GM19043 (cell line): ENCODE results near the gene ATG16L2.
"Not testable (repeated sequence)": the region's sequence is repeated elsewhere in the genome, so short reads cannot be mapped to it uniquely, and the experiment has no call there.

Experiments used
- ATAC-seq: cut with Tn5 transposase; IDR thresholded peaks from one replicate; pipeline ENCODE4 v1.9.1; 2021; ENCODE audit warnings: low read depth; ENCODE audit not compliant: unreplicated experiment

The ATG16L2 gene

DNA sequence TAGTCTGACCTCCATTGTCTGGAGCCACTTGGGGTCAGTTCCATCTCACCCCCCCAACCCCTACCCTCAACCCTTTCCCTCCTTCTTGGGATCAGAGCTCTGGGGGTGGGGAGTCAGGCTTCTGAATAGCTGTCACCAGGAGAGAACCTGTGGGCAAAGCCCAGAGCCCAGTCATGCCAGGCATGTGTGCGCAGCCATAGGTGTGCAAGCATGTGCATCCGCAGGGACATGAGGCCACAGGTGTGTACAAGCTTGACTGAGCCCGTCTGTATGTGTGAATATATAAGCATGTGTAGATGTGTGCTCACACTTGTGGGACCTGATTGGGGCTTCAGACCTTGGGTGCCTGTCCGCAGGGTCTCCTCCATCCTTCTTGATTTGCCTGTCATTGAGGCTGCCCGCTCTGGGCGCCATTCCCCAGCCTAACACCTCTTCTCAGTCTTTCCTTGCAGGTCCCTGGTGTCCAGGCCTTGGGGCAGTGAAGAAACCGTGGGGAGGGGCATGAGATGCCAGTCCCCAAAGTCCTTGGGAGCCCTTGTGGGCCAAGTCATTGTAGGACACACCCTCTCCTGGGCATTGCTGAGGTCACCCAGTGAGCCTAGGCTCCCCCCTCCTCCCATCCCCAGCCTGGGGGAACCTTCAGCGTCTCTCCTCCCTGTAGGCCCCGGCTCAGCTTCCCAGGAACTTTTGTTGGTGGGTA lies 9.0 kb downstream of the ATG16L2 start:
- no peak for ATAC-seq

DNA sequence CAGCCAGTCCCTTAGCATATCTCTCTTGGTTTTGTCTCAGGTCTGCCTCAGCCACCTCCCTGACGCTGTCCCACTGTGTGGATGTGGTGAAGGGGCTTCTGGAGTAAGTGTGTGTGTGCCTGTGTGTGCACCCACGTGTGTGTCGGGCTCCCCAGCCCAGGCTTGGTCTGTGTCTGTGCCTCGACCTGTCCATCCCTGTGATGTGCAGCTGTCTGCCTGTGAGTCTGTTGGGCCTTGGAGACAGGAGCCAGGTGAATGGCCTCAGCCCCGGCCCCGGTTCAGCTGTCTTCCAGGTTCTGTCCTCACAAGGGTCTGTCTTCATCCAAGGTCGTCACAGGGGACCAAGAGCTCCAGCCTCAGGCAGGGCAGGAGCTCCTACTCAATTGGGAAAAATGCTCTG lies 9.8 kb downstream of the ATG16L2 start:
- no peak for ATAC-seq

DNA sequence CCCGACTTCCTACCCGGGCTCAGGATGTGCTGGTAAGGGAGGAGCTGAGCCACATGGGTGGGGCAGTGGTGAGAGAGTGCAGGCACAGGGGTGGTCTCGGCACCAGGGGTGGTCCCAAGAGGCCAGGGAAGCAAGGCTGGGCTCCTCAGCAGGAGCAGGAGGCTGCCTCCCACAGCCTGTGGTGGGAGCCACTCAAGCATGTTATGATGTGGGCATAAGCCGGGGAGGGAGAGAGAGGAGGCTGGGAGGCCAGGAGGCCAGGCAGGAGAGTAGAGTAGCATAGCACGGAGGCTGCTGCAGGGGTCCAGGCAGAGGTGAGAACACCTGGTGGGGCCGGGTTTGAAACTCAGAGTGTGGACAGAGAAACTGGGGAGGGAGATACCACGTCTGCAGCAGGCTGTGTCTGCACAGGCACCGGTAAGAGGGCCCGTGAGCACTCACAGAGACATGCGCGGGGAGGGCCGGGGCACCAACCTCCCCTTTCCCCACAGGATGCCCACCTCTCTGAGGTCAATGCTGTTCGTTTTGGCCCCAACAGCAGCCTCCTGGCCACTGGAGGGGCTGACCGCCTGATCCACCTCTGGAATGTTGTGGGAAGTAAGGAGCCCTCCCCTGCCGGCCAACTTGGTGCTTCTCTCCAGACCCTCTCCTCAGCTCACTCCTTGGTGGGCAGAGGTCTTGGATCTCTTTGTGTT lies 10.7 kb downstream of the ATG16L2 start:
- ATAC-seq = no peak

- no peak for ATAC-seq
These were observed 11.4 kb downstream of the ATG16L2 start for GRCh38 chr11:72825661-72826060.

GRCh38 chr11:72826191-72826941 lies 12.2 kb downstream of the ATG16L2 start:
- ATAC-seq = no peak

GRCh38 chr11:72826942-72827480 lies 12.8 kb downstream of the ATG16L2 start:
- ATAC-seq = no peak

DNA sequence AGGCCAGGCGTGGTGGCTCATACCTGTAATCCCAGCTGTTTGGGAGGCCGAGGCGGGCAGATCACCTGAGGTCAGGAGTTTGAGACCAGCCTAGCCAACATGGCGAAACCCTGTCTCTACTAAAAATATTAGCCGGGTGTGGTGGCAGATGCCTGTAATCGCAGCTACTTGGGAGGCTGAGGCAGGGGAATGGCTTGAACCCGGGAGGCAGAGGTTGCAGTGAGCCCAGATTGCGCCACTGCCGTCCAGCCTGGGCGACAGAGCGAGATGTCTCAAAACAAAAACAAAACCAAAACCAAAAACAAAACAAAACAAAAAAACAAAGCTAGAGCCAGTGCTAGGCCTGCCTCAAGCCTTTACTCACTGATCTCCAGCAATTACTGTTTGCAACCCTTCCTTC lies 13.4 kb downstream of the ATG16L2 start:
- ATAC-seq = not testable (repeated sequence)

- no peak for ATAC-seq
These were observed 13.9 kb downstream of the ATG16L2 start for GRCh38 chr11:72828081-72828567.

- ATAC-seq = no peak
These were observed 14.5 kb downstream of the ATG16L2 start for GRCh38 chr11:72828692-72829101.

- no peak for ATAC-seq
These were observed 15.0 kb downstream of the ATG16L2 start for GRCh38 chr11:72829178-72829577.

- ATAC-seq = no peak
These were observed 15.8 kb downstream of the ATG16L2 start for GRCh38 chr11:72829884-72830533.

DNA sequence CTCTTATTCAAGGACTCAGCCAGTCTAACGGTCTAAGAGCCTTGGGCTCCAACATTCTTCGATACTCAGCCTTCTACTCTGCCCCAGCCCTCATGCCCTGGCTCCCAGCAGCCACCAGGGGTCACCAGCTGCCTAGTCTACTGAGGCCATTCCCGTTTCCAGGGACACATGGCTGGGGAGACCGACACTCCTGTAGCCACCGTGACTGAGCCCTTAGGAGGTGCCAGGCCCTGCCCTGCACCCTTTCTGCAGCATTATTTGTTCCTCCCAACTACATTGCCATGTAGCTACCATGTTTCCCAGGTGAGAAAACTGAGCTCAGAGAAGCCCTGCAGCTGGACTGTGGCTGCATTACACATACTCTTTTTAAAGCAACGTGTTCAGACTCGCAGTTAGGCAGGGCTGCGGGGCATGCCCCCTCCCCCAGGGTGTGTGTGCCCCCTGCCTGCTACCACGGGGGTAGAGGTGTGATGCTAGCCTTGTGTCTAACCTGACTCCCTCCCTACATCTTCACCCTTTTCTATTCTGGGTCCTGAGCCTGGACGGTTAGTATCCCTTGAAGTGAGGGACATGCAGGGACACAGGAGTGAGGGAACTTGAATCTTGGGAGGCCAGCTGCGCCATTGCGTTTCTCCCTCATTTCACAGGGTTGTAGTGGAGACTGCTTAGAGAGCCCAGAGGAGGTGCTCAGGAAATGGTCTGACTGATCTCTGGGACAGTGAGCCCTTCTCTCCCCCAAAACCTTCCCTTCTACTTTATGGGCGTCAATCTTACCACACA lies 17.5 kb downstream of the ATG16L2 start:
- no peak for ATAC-seq

DNA sequence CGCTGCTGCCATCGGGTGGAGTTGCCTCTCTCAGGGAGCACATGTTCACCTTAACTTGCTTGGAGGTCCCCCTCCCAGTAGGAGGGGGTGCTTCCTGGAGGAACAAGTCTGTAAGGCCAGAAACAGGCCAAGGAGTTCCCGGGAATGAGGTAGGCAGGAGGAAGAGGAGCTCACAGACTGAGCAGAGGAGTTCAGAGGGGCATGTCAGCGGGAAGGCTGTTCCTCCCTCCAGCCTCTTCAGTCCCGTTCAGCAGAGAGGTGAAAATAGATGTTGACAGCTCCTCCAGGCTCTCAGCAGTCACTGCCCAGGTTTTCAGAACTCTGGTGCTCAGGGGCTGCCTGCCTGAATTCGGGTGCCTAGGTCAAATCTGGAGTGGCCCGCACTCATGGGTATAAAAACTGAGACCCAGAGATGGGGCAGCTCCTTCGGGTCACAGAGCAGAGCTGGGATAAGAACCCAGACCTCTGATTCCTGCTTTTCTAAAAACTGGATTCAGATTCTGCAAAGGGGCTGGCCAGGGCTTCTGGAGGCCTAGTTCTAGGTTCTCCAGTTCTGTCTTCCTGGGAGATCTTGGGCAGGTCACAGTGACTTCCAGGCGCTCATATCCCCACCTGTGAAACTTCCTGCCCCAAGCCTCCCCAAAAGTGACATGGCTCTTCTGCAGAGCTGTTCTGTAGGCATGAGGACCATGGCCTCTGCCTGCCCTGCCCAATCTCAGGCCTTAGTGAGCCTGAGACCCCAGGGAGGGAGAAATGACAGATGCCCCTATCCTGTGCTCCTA lies 18.3 kb downstream of the ATG16L2 start:
- ATAC-seq = no peak

- ATAC-seq = no peak
These were observed 19.0 kb downstream of the ATG16L2 start for GRCh38 chr11:72833083-72833733.

GRCh38 chr11:72833811-72834493 lies 19.7 kb downstream of the ATG16L2 start:
- ATAC-seq = no peak

DNA sequence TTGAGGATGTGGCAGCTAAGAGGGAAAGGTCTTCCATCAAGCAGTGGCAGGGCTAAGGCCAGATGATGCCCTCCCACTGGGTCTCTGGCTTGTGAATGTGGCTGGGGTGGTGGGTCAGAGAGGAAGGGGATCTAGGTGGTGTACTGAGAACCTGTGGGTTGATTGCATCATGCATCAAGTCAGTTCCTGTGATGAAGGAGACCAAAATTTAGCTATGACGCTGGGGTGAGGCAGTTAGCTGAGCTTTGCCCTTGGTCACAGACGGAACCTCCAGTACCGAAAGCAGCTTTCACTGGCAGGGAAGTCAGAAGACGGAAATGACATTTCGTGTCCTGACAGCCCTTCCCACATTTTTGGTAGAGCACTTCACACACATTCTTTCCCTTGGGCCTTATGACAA lies 20.7 kb downstream of the ATG16L2 start:
- no peak for ATAC-seq

GRCh38 chr11:72836111-72836510 lies 21.9 kb downstream of the ATG16L2 start:
- no peak for ATAC-seq

GRCh38 chr11:72838691-72839305 lies 24.6 kb downstream of the ATG16L2 start:
- ATAC-seq = no peak
